Measurements from ENCODE around the gene PKNOX2.

DNA sequence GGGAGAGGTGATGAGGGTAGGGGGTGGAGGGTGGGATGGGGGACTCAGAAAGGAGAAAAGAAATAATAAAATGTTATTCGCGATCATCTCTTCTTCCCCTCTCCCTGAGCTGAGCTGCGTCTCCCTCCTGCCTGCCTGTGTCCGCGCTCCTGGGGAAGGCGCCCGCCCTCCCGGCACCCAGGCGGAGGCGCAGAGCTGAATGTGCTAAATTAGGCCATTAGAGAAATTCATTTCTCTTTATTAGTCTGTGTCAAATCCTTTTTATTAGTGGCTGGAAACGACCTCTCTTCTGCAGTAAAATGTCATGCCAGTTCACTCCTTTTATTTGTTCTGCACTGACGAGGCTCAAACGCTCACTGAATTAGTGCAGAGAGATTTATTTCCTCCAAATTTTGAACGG, 215.4 kb downstream of the PKNOX2 start:
- TF ChIP-seq POLR2A (IDR thresholded peaks at IDR 0.05; ENCODE audit: low read depth, low read length) (no peak), POLR2AphosphoS5 (IDR thresholded peaks at IDR 0.05; ENCODE audit: low read depth, low read length) (no peak), TAF1 (IDR thresholded peaks at IDR 0.05; ENCODE audit: borderline replicate concordance, low read depth, low read length) (no peak)

Measured in GM12892 (cell line).